ENCODE data around the gene LMO7. TPM values are rescaled to one million over a fixed set of nuclear protein-coding genes. Genes with fewer than 3 reads are reported as not detected.

LMO7 gene
- total and polyA plus RNA-seq, 2 of the 4 experiments (the other 2 are of a cell fraction), result 266 to 367 TPM

- Histone ChIP-seq H2AFZ (replicated peaks; ENCODE audit: low read length, poor library complexity) (no peak overlapping the region), H4K8ac (ENCODE audit: low read depth in 2 of 2, low read length in 2 of 2) (no peak overlapping the region), H3K9me3 (ENCODE audit: control insufficient read depth, insufficient read depth, low read length) (no peaks in the 10 kb centered on the region), H3K36me3 (ENCODE audit: control insufficient read depth, insufficient read depth, low read length) (peaks cover 34% of the 10 kb centered on the region), H2BK120ac (ENCODE audit: low read depth, low read length) (no peak overlapping the region), H3K27ac (ENCODE audit: insufficient read depth, low read length) (no peak overlapping the region), H2AK9ac (replicated peaks; ENCODE audit: low read depth, low read length, poor library complexity) (no peak overlapping the region), H3K56ac (ENCODE audit: extremely low read depth, insufficient read depth, low read length) (no peak overlapping the region), H3K14ac (replicated peaks; ENCODE audit: low read depth, low read length) (no peak overlapping the region), H2BK15ac (ENCODE audit: low read depth, low read length) (no peak overlapping the region), H4K5ac (ENCODE audit: low read depth, low read length) (no peak overlapping the region), H4K91ac (ENCODE audit: insufficient read depth, low read depth, low read length) (no peak overlapping the region), H3K23ac (ENCODE audit: low read depth, low read length) (no peak overlapping the region), H2BK5ac (ENCODE audit: low read depth, low read length, poor library complexity, severe bottlenecking) (no peak overlapping the region), H3K27me3 (ENCODE audit: control insufficient read depth, insufficient read depth, low read length) (no peaks in the 10 kb centered on the region), H2BK20ac (ENCODE audit: low read depth, low read length) (no peak overlapping the region), H3K9ac (ENCODE audit: low read depth, low read length) (no peak overlapping the region), H3K4me3 (ENCODE audit: insufficient read depth, low read depth, low read length) (no peak overlapping the region), H3K9me1 (ENCODE audit: insufficient read depth, low read length) (no peaks in the 10 kb centered on the region), H3K4me2 (ENCODE audit: low read depth, low read length) (no peak overlapping the region), H4K20me1 (ENCODE audit: insufficient read depth, low read length) (peaks cover 3% of the 10 kb centered on the region; the same call in 1 of the 2 replicates), H3K79me1 (ENCODE audit: low read depth in 1 of 2, low read length in 2 of 2) (peaks cover 29 to 55% of the 10 kb centered on the region in 2 experiments), H3K18ac (ENCODE audit: low read depth, low read length) (no peak overlapping the region), H3K4me1 (ENCODE audit: control insufficient read depth, insufficient read depth, low read length) (no peaks in the 10 kb centered on the region), H3K4ac (ENCODE audit: low read depth, low read length) (no peak overlapping the region), H2AK5ac (ENCODE audit: low read depth, low read length) (no peak overlapping the region)
- CTCF ChIA-PET, result no interaction called here
- no peak for TF ChIP-seq RCOR1 (IDR thresholded peaks at IDR 0.05; ENCODE audit: insufficient replicate concordance, low read length)
- TF ChIP-seq RAD21 (IDR thresholded peaks at IDR 0.05; ENCODE audit: low read length), result no peak
- TF ChIP-seq CHD1 (IDR thresholded peaks at IDR 0.05; ENCODE audit: low read depth, low read length), result no peak
- no peak for TF ChIP-seq CTCF (conservative IDR thresholded peaks at IDR 0.05; ENCODE audit: low read depth, low read length)
- no peak for TF ChIP-seq MXI1 (IDR thresholded peaks at IDR 0.05; ENCODE audit: borderline replicate concordance, low read depth, low read length)
- TF ChIP-seq ELK1 (IDR thresholded peaks at IDR 0.05; ENCODE audit: borderline replicate concordance, low read depth, low read length), result no peak
- TF ChIP-seq CEBPB (IDR thresholded peaks at IDR 0.05; ENCODE audit: low read depth, low read length), result no peak
- TF ChIP-seq NFE2L2 (IDR thresholded peaks at IDR 0.05; ENCODE audit: low read depth, low read length), result no peak
- TF ChIP-seq USF2 (IDR thresholded peaks at IDR 0.05; ENCODE audit: low read depth, low read length), result no peak
- no peak for TF ChIP-seq SMC3 (IDR thresholded peaks at IDR 0.05; ENCODE audit: low read depth, low read length)
- TF ChIP-seq MAZ (IDR thresholded peaks at IDR 0.05; ENCODE audit: borderline replicate concordance, low read depth, low read length), result no peak
- no peak for TF ChIP-seq BHLHE40 (IDR thresholded peaks at IDR 0.05; ENCODE audit: low read depth, low read length)
- TF ChIP-seq POLR2A (IDR thresholded peaks at IDR 0.05; ENCODE audit: low read depth, low read length), result no peak
- TF ChIP-seq RFX5 (IDR thresholded peaks at IDR 0.05; ENCODE audit: low read depth, low read length), result no peak
- intact Hi-C loops (cut with micrococcal nuclease), result no loop called here
- BruUV-seq (replicated peaks), result no TSS peak
- dilution Hi-C loops (cut with HindIII; ENCODE audit: low sequenced_read_pairs, unreplicated experiment), result no loop called here
- WGBS, 2 experiments (ENCODE audit: extremely low coverage in 2 of 2, insufficient read length in 1 of 2), result no CpG with 5 or more reads among the region's 2 CpGs
- in situ Hi-C loops (cut with MboI; ENCODE audit: low sequenced_read_pairs), result no loop called here
- ATAC-seq (ENCODE audit: low read depth) (no peak), DNase-seq (no peak)
- POLR2A ChIA-PET (ENCODE audit: unreplicated experiment), result no interaction called here
Observed at GRCh38 chr13:75847588-75847987, 211.5 kb downstream of the LMO7 start.
